ENCODE results near the gene SNX24. TPM values are rescaled to one million over a fixed set of nuclear protein-coding genes. Genes with fewer than 3 reads are reported as not detected.

Gene SNX24
- total RNA-seq, 2 donors from 2014 or later: 11.1 to 15.1 TPM

- intact Hi-C loops (cut with DNase I): no loop called here
- no peak for ATAC-seq
- no peak for DNase-seq
Measured at GRCh38 chr5:122864400-122864799, 19.0 kb downstream of the SNX24 start.

GRCh38 chr5:122864842-122865241 lies 19.4 kb downstream of the SNX24 start:
- intact Hi-C loops (cut with DNase I): no loop called here

GRCh38 chr5:122870219-122870856 lies 24.9 kb downstream of the SNX24 start:
- intact Hi-C loops (cut with DNase I): no loop called here
- DNase-seq (no peak), ATAC-seq (no peak)

More at GRCh38 chr5:122864842-122865241, 19.4 kb downstream of the SNX24 start:
- no peak for DNase-seq
- no peak for ATAC-seq

GRCh38 chr5:122871661-122872060 lies 26.2 kb downstream of the SNX24 start:
- intact Hi-C loops (cut with DNase I): no loop called here
- DNase-seq (no peak), ATAC-seq (no peak)

GRCh38 chr5:122874179-122874875 lies 28.9 kb downstream of the SNX24 start:
- no peak for DNase-seq
- intact Hi-C loops (cut with DNase I): no loop called here
- no peak for ATAC-seq

- DNase-seq (no peak), ATAC-seq (no peak)
- intact Hi-C loops (cut with DNase I): no loop called here
Measured at GRCh38 chr5:122877518-122877917, 32.1 kb downstream of the SNX24 start.

- no peak for DNase-seq
- intact Hi-C loops (cut with DNase I): no loop called here
- ATAC-seq: no peak
Measured at GRCh38 chr5:122879076-122879475, 33.7 kb downstream of the SNX24 start.

GRCh38 chr5:122880170-122880689 lies 34.8 kb downstream of the SNX24 start:
- no peak for ATAC-seq
- DNase-seq: no peak
- intact Hi-C loops (cut with DNase I): no loop called here

- no peak for ATAC-seq
- no peak for DNase-seq
- intact Hi-C loops (cut with DNase I): no loop called here
Measured at GRCh38 chr5:122880749-122881148, 35.3 kb downstream of the SNX24 start.

- peak in 1 of 2 donors; percentile 94 for ATAC-seq
- DNase-seq: no peak
- intact Hi-C loops (cut with DNase I): no loop called here
Measured at GRCh38 chr5:122882831-122883230, 37.4 kb downstream of the SNX24 start.

GRCh38 chr5:122885045-122885517 lies 39.7 kb downstream of the SNX24 start:
- DNase-seq (no peak), ATAC-seq (no peak)
- intact Hi-C loops (cut with DNase I): no loop called here

GRCh38 chr5:122885891-122886290 lies 40.5 kb downstream of the SNX24 start:
- DNase-seq (no peak), ATAC-seq (no peak)
- intact Hi-C loops (cut with DNase I): no loop called here

GRCh38 chr5:122895141-122895540 lies 49.7 kb downstream of the SNX24 start:
- no peak for ATAC-seq
- no peak for DNase-seq
- intact Hi-C loops (cut with DNase I): no loop called here

GRCh38 chr5:122896598-122897282 lies 51.3 kb downstream of the SNX24 start:
- no peak for ATAC-seq
- intact Hi-C loops (cut with DNase I): loop anchor here in 1 of 2 donors (1.0 kb wide), 1 partner anchor 448 kb away; no protein-coding TSS in a partner anchor
- DNase-seq: no peak

- no peak for DNase-seq
- intact Hi-C loops (cut with DNase I): loop anchor here in 1 of 2 donors (1.0 kb wide), 1 partner anchor 447 kb away; no protein-coding TSS in a partner anchor
- ATAC-seq: no peak
Measured at GRCh38 chr5:122897283-122897602, 51.8 kb downstream of the SNX24 start.

- ATAC-seq: no peak
- intact Hi-C loops (cut with DNase I): no loop called here
Measured at GRCh38 chr5:122901346-122901745, 55.9 kb downstream of the SNX24 start.

GRCh38 chr5:122902263-122902662 lies 56.9 kb downstream of the SNX24 start:
- ATAC-seq: no peak
- intact Hi-C loops (cut with DNase I): no loop called here

More at GRCh38 chr5:122901346-122901745, 55.9 kb downstream of the SNX24 start:
- DNase-seq: no peak

GRCh38 chr5:122906768-122907167 lies 61.4 kb downstream of the SNX24 start:
- peak; percentile 41 to 81 for ATAC-seq
- intact Hi-C loops (cut with DNase I): loop anchor here in 1 of 2 donors (5.0 kb wide), 1 partner anchor 456 kb away; no protein-coding TSS in a partner anchor
- DNase-seq: peak; percentile 42

More at GRCh38 chr5:122902263-122902662, 56.9 kb downstream of the SNX24 start:
- no peak for DNase-seq

GRCh38 chr5:122907276-122907675 lies 61.9 kb downstream of the SNX24 start:
- peak in 1 of 2 donors; percentile 89 for ATAC-seq
- intact Hi-C loops (cut with DNase I): loop anchor here in 1 of 2 donors (5.0 kb wide), 1 partner anchor 455 kb away; no protein-coding TSS in a partner anchor

GRCh38 chr5:122908108-122908507 lies 62.7 kb downstream of the SNX24 start:
- intact Hi-C loops (cut with DNase I): loop anchor here in 1 of 2 donors (5.0 kb wide), 1 partner anchor 454 kb away; no protein-coding TSS in a partner anchor
- ATAC-seq: no peak
- DNase-seq: no peak

More at GRCh38 chr5:122907276-122907675, 61.9 kb downstream of the SNX24 start:
- DNase-seq: no peak
